Naive thymus-derived CD4-positive, alpha-beta T cell (primary cell): Measurements from ENCODE around the gene WDR33. TPM values are rescaled to one million over a fixed set of nuclear protein-coding genes. Genes with fewer than 3 reads are reported as not detected.
A peak's percentile ranks its signal among the peaks of the same experiment; 100 is the strongest.

Source experiments
- ATAC-seq: fragments of 150-1000 bp; cut with Tn5 transposase; 2 replicates; pipeline ENCODE4 v1.10.0; 2021; ENCODE audit warnings: mild to moderate bottlenecking, moderate library complexity
- CTCF ChIA-PET: fragments of 350-600 bp; sonication (Branson Sonifier 250); formaldehyde crosslinking; loops from one replicate; lab custom pipeline; 2021; ENCODE audit warnings: antibody characterized with exemption; lab: Charles Lee
- POLR2A ChIA-PET: fragments of 350-600 bp; sonication (Branson Sonifier 250); formaldehyde crosslinking; loops from one replicate; lab custom pipeline; 2021; ENCODE audit warnings: antibody characterized with exemption, inconsistent platforms; lab: Charles Lee
- DNase-seq, 9 donors: peaks; one replicate each; pipeline versions ENCODE4 v3.0.0 to v3.0.0-alpha.2; 2020 to 2022; ENCODE audit warnings: mixed read lengths in 1 of 9
- H3K27ac ChIP-seq: one replicate; pipeline ENCODE4 v1.7.0; 2013; ENCODE audit warnings: mild to moderate bottlenecking, low read depth, low read length, moderate library complexity
- H3K27me3 ChIP-seq, 2 donors: one replicate each; pipeline ENCODE4 v1.7.0; 2013; ENCODE audit warnings: low read length in 2 of 2, mild to moderate bottlenecking in 2 of 2, moderate library complexity in 2 of 2; ENCODE audit not compliant: control insufficient read depth in 2 of 2, insufficient read depth in 2 of 2
- H3K36me3 ChIP-seq, 3 experiments: 1 replicate in 2 of 3; 2 replicates in 1 of 3; pipeline ENCODE4 v1.7.0; 2013; ENCODE audit warnings: low read length in 3 of 3, mild to moderate bottlenecking in 3 of 3, moderate library complexity in 1 of 3; ENCODE audit not compliant: insufficient read depth in 3 of 3, control insufficient read depth in 2 of 3
- H3K4me1 ChIP-seq, 2 donors: one replicate each; pipeline ENCODE4 v1.7.0; 2013; ENCODE audit warnings: low read length in 2 of 2, mild to moderate bottlenecking in 2 of 2, moderate library complexity in 1 of 2; ENCODE audit not compliant: control insufficient read depth in 2 of 2, insufficient read depth in 2 of 2
- H3K4me3 ChIP-seq: 2 replicates; pipeline ENCODE4 v1.7.0; 2013; ENCODE audit warnings: mild to moderate bottlenecking, low read length
- H3K9me3 ChIP-seq, 3 experiments: 1 replicate in 2 of 3; 2 replicates in 1 of 3; pipeline ENCODE4 v1.7.0; 2013; ENCODE audit warnings: low read length in 3 of 3; ENCODE audit not compliant: control insufficient read depth in 2 of 3
- H3K27ac Mint-ChIP-seq, 9 donors: one replicate each; pipeline ENCODE4 v1.8.0; 2020 to 2022; ENCODE audit warnings: mixed read lengths in 9 of 9, mild to moderate bottlenecking in 8 of 9, moderate library complexity in 5 of 9, inconsistent platforms in 2 of 9
- H3K27me3 Mint-ChIP-seq, 5 donors: one replicate each; pipeline ENCODE4 v1.8.0; 2021 to 2022; ENCODE audit warnings: mixed read lengths in 5 of 5, mild to moderate bottlenecking in 1 of 5
- H3K36me3 Mint-ChIP-seq, 5 donors: one replicate each; pipeline ENCODE4 v1.8.0; 2020 to 2022; ENCODE audit warnings: mixed read lengths in 5 of 5, mild to moderate bottlenecking in 3 of 5, inconsistent platforms in 1 of 5
- H3K4me1 Mint-ChIP-seq, 7 donors: one replicate each; pipeline ENCODE4 v1.8.0; 2020 to 2022; ENCODE audit warnings: mixed read lengths in 7 of 7, mild to moderate bottlenecking in 3 of 7, inconsistent platforms in 1 of 7
- H3K4me3 Mint-ChIP-seq, 10 donors: one replicate each; pipeline ENCODE4 v1.8.0; 2020 to 2022; ENCODE audit warnings: mild to moderate bottlenecking in 10 of 10, mixed read lengths in 10 of 10, moderate library complexity in 6 of 10, inconsistent platforms in 2 of 10
- H3K9me3 Mint-ChIP-seq, 11 donors: one replicate each; pipeline ENCODE4 v1.8.0; 2020 to 2022; ENCODE audit warnings: mixed read lengths in 11 of 11, mild to moderate bottlenecking in 4 of 11, inconsistent platforms in 1 of 11, moderate library complexity in 1 of 11
- intact Hi-C, 2 donors: fragments of 100-400 bp; cut with micrococcal nuclease; formaldehyde crosslinking; loops; one replicate each; pipeline ENCODE4 v1.15.1; 2023
- polyA plus RNA-seq, 2 donors: library from polyadenylated mRNA; unstranded; fragments of 300-500 nt; fragmentation: Illumina TruSeq; gene quantifications; one replicate each; pipeline ENCODE4 v1.2.3, GENCODE V29; 2021
- total RNA-seq, 6 experiments: library from RNA in 5 of 6; stranded (reverse) in 5 of 6; gene quantifications; 1 replicate in 5 of 6; 2 replicates in 1 of 6; pipeline ENCODE4 v1.2.3 and lab custom pipeline; 2021 to 2026

WDR33 gene
- total and polyA plus RNA-seq, 7 experiments from 2014 or later, result 36.7 to 98.7 (median 67.1) TPM

GRCh38 chr2:127735044-127735443, 75.9 kb downstream of the WDR33 start:
- Mint-ChIP-seq H3K4me1 (peaks cover 4 to 17% (median 11%) of the 10 kb centered on the region in 7 donors), H3K36me3 (peaks cover 0 to 30% (median 14%) of the 10 kb centered on the region in 5 donors), H3K27ac (no peak overlapping the region), H3K9me3 (no peaks in the 10 kb centered on the region), H3K4me3 (no peak overlapping the region), H3K27me3 (no peaks in the 10 kb centered on the region)
- H3K36me3 ChIP-seq, result no peaks in the 10 kb centered on the region
- no peaks in the 10 kb centered on the region for H3K4me1 ChIP-seq
- intact Hi-C loops, result no loop called here
- ATAC-seq (no peak), DNase-seq (no peak)
- H3K4me3 ChIP-seq, result no peak overlapping the region
- H3K27ac ChIP-seq, result no peak overlapping the region
- no peaks in the 10 kb centered on the region for H3K27me3 ChIP-seq
- ChIA-PET CTCF (no interaction called here), POLR2A (interaction anchor here (0.5 kb wide), 1 partner anchor 21 kb away, joined by 5 read pairs; no protein-coding TSS in a partner anchor)
- H3K9me3 ChIP-seq, result no peaks in the 10 kb centered on the region

GRCh38 chr2:127733816-127734537, 77.0 kb downstream of the WDR33 start:
- Histone ChIP-seq H3K9me3 (no peaks in the 10 kb centered on the region), H3K36me3 (no peaks in the 10 kb centered on the region), H3K27ac (no peak overlapping the region), H3K4me3 (no peak overlapping the region), H3K27me3 (no peaks in the 10 kb centered on the region), H3K4me1 (no peaks in the 10 kb centered on the region)
- CTCF ChIA-PET, result no interaction called here
- intact Hi-C loops, result no loop called here
- H3K27ac Mint-ChIP-seq, result no peak overlapping the region
- peaks cover 0 to 25% (median 13%) of the 10 kb centered on the region in 5 donors for H3K36me3 Mint-ChIP-seq
- H3K4me1 Mint-ChIP-seq, result peaks cover 2 to 15% (median 8%) of the 10 kb centered on the region in 7 donors
- no peaks in the 10 kb centered on the region for H3K27me3 Mint-ChIP-seq
- ATAC-seq, result no peak
- H3K9me3 Mint-ChIP-seq, result no peaks in the 10 kb centered on the region
- POLR2A ChIA-PET, result no interaction called here
- no peak for DNase-seq
- H3K4me3 Mint-ChIP-seq, result no peak overlapping the region

GRCh38 chr2:127733113-127733815, 77.7 kb downstream of the WDR33 start:
- peaks cover 0 to 22% (median 13%) of the 10 kb centered on the region in 5 donors for H3K36me3 Mint-ChIP-seq
- H3K4me1 Mint-ChIP-seq, result peaks cover 0 to 15% (median 5%) of the 10 kb centered on the region in 7 donors
- Histone ChIP-seq H3K36me3 (no peaks in the 10 kb centered on the region), H3K27me3 (no peaks in the 10 kb centered on the region), H3K9me3 (no peaks in the 10 kb centered on the region), H3K4me1 (no peaks in the 10 kb centered on the region), H3K4me3 (no peak overlapping the region), H3K27ac (no peak overlapping the region)
- intact Hi-C loops, result no loop called here
- H3K9me3 Mint-ChIP-seq, result no peaks in the 10 kb centered on the region
- POLR2A ChIA-PET, result no interaction called here
- H3K27me3 Mint-ChIP-seq, result no peaks in the 10 kb centered on the region
- no peak overlapping the region for H3K4me3 Mint-ChIP-seq
- ATAC-seq, result no peak
- CTCF ChIA-PET, result no interaction called here
- no peak overlapping the region for H3K27ac Mint-ChIP-seq
- no peak for DNase-seq

GRCh38 chr2:127726158-127726880, 84.7 kb downstream of the WDR33 start:
- intact Hi-C loops, result no loop called here
- Mint-ChIP-seq H3K27me3 (no peaks in the 10 kb centered on the region), H3K27ac (peak overlapping the region in 1 of 9 donors; percentile 38), H3K4me1 (peaks cover 0 to 6% (median 0%) of the 10 kb centered on the region in 7 donors), H3K9me3 (no peaks in the 10 kb centered on the region), H3K4me3 (no peak overlapping the region), H3K36me3 (peaks cover 12 to 36% (median 21%) of the 10 kb centered on the region in 5 donors)
- ATAC-seq (no peak), DNase-seq (no peak)
- CTCF ChIA-PET, result no interaction called here
- Histone ChIP-seq H3K27ac (no peak overlapping the region), H3K27me3 (no peaks in the 10 kb centered on the region), H3K4me1 (no peaks in the 10 kb centered on the region), H3K36me3 (peaks cover 0 to 16% (median 0%) of the 10 kb centered on the region in 3 experiments), H3K4me3 (no peak overlapping the region), H3K9me3 (no peaks in the 10 kb centered on the region)
- POLR2A ChIA-PET, result no interaction called here

DNA sequence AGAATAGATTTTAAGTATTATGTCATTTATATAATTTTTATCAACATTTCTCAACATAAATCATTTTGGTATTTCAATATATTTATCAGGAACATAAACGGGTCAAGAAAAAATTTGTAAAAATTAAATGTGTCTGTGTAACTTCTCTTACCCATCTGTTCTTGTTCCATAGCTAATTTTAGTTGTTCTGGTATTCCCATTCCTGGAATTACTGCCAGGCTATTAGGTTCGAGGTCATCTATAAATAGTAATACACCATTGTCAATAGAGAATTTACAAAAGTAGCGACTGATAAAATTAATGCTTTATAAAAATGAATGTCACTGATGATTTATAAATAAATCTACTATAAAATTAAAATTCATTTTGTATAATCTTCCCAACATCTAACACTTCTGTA, 88.2 kb downstream of the WDR33 start:
- H3K4me3 Mint-ChIP-seq, result no peak overlapping the region
- H3K9me3 ChIP-seq, result no peaks in the 10 kb centered on the region
- H3K27me3 ChIP-seq, result no peaks in the 10 kb centered on the region
- H3K4me1 ChIP-seq, result no peaks in the 10 kb centered on the region
- ATAC-seq, result no peak
- DNase-seq, result no peak
- ChIA-PET POLR2A (no interaction called here), CTCF (no interaction called here)
- H3K9me3 Mint-ChIP-seq, result no peaks in the 10 kb centered on the region
- no peak overlapping the region for H3K27ac Mint-ChIP-seq
- H3K27me3 Mint-ChIP-seq, result no peaks in the 10 kb centered on the region
- H3K36me3 Mint-ChIP-seq, result peaks cover 18 to 59% (median 25%) of the 10 kb centered on the region in 5 donors
- H3K4me1 Mint-ChIP-seq, result peaks cover 0 to 12% (median 0%) of the 10 kb centered on the region in 7 donors
- no peak overlapping the region for H3K4me3 ChIP-seq
- intact Hi-C loops, result no loop called here
- no peak overlapping the region for H3K27ac ChIP-seq
- H3K36me3 ChIP-seq, result peaks cover 0 to 41% (median 14%) of the 10 kb centered on the region in 3 experiments

GRCh38 chr2:127721978-127722355, 89.0 kb downstream of the WDR33 start:
- Mint-ChIP-seq H3K9me3 (no peaks in the 10 kb centered on the region), H3K27me3 (no peaks in the 10 kb centered on the region), H3K27ac (peak overlapping the region in 1 of 9 donors; percentile 22), H3K4me1 (peaks cover 0 to 12% (median 0%) of the 10 kb centered on the region in 7 donors), H3K4me3 (no peak overlapping the region), H3K36me3 (peaks cover 18 to 61% (median 25%) of the 10 kb centered on the region in 5 donors)
- H3K4me3 ChIP-seq, result no peak overlapping the region
- DNase-seq, result no peak
- POLR2A ChIA-PET, result no interaction called here
- intact Hi-C loops, result no loop called here
- no peaks in the 10 kb centered on the region for H3K4me1 ChIP-seq
- CTCF ChIA-PET, result no interaction called here
- no peak overlapping the region for H3K27ac ChIP-seq
- peaks cover 0 to 42% (median 14%) of the 10 kb centered on the region in 3 experiments for H3K36me3 ChIP-seq
- no peaks in the 10 kb centered on the region for H3K27me3 ChIP-seq
- no peak for ATAC-seq
- no peaks in the 10 kb centered on the region for H3K9me3 ChIP-seq
